CD4-positive, alpha-beta T cell (primary cell): Measurements from ENCODE around the gene BRF1. TPM values are rescaled to one million over a fixed set of nuclear protein-coding genes. Genes with fewer than 3 reads are reported as not detected.

ENCODE experiments used
- ATAC-seq: fragments of 200-7000 bp; cut with Tn5 transposase; one replicate; pipeline ENCODE4 v1.10.0; 2022; ENCODE audit warnings: mild to moderate bottlenecking; ENCODE audit not compliant: poor library complexity
- CTCF ChIA-PET: fragments of 350-600 bp; sonication (Branson Sonifier 250); formaldehyde crosslinking; loops from one replicate; lab custom pipeline; 2021; ENCODE audit warnings: antibody characterized with exemption, inconsistent platforms; lab: Charles Lee
- POLR2A ChIA-PET: fragments of 350-600 bp; sonication (Branson Sonifier 250); formaldehyde crosslinking; loops from one replicate; lab custom pipeline; 2021; ENCODE audit warnings: antibody characterized with exemption, inconsistent platforms; lab: Charles Lee
- DNase-seq, 14 experiments: peaks; one replicate each; pipeline ENCODE4 v3.0.0-alpha.2; 2013 to 2020; ENCODE audit warnings: mixed read lengths in 2 of 14
- H3K27ac ChIP-seq, 2 donors: one replicate each; pipeline versions ENCODE4 v1.5.1 to v1.7.0; 2013; ENCODE audit warnings: low read length in 2 of 2, low read depth in 1 of 2, mild to moderate bottlenecking in 1 of 2
- H3K27me3 ChIP-seq, 2 experiments: 1 replicate in 1 of 2; 2 replicates in 1 of 2; pipeline versions ENCODE4 v1.6.1 to v1.7.0; 2013; ENCODE audit warnings: low read length in 2 of 2, control low read depth in 1 of 2, mild to moderate bottlenecking in 1 of 2, moderate library complexity in 1 of 2; ENCODE audit not compliant: insufficient read depth in 2 of 2, control insufficient read depth in 1 of 2
- H3K36me3 ChIP-seq: one replicate; pipeline ENCODE4 v1.6.1; 2013; ENCODE audit warnings: low read length, control low read depth; ENCODE audit not compliant: insufficient read depth
- H3K4me1 ChIP-seq: one replicate; pipeline ENCODE4 v1.6.1; 2013; ENCODE audit warnings: low read length, control low read depth; ENCODE audit not compliant: insufficient read depth
- H3K4me3 ChIP-seq: one replicate; pipeline ENCODE4 v1.5.1; 2013; ENCODE audit warnings: mild to moderate bottlenecking, low read length, moderate library complexity
- H3K9me3 ChIP-seq, 2 experiments: 1 replicate in 1 of 2; 2 replicates in 1 of 2; pipeline versions ENCODE4 v1.6.1 to v1.7.0; 2013; ENCODE audit warnings: low read length in 2 of 2, mild to moderate bottlenecking in 2 of 2, control low read depth in 1 of 2, moderate library complexity in 1 of 2; ENCODE audit not compliant: control insufficient read depth in 1 of 2, insufficient read depth in 1 of 2
- H3K27ac Mint-ChIP-seq: one replicate; pipeline ENCODE4 v1.8.0; 2020; ENCODE audit warnings: mixed read lengths
- H3K27me3 Mint-ChIP-seq: one replicate; pipeline ENCODE4 v1.8.0; 2021; ENCODE audit warnings: mixed read lengths
- H3K36me3 Mint-ChIP-seq: one replicate; pipeline ENCODE4 v1.8.0; 2021; ENCODE audit warnings: low read depth, mixed read lengths
- H3K4me1 Mint-ChIP-seq: one replicate; pipeline ENCODE4 v1.8.0; 2021; ENCODE audit warnings: low read depth, mixed read lengths
- H3K4me3 Mint-ChIP-seq: one replicate; pipeline ENCODE4 v1.8.0; 2020; ENCODE audit warnings: mild to moderate bottlenecking, mixed read lengths
- H3K9me3 Mint-ChIP-seq: one replicate; pipeline ENCODE4 v1.8.0; 2020; ENCODE audit warnings: mixed read lengths
- intact Hi-C, 2 experiments: fragments of 100-400 bp; cut with DNase I in 1 of 2; cut with micrococcal nuclease in 1 of 2; formaldehyde crosslinking; loops; one replicate each; pipeline versions ENCODE4 v1.15.1 to v1.9.0; 2023 to 2025; cut with DNase I, micrococcal nuclease
- total RNA-seq, 174 experiments: library from RNA in 2 of 174; stranded (reverse) in 2 of 174; gene quantifications; one replicate each; pipeline ENCODE4 v1.2.3 and lab custom pipeline; 2021 to 2026
- TF ChIP-seq, protein P1 (sequence below): fragments of 200-600 bp; IDR thresholded peaks from one replicate; pipeline ENCODE4 v1.8.0; 2022; ENCODE audit warnings: antibody characterized with exemption, mild to moderate bottlenecking

Gene BRF1
- total RNA-seq, 2 experiments from 2014 or later = 77.4 to 77.7 TPM

DNA sequence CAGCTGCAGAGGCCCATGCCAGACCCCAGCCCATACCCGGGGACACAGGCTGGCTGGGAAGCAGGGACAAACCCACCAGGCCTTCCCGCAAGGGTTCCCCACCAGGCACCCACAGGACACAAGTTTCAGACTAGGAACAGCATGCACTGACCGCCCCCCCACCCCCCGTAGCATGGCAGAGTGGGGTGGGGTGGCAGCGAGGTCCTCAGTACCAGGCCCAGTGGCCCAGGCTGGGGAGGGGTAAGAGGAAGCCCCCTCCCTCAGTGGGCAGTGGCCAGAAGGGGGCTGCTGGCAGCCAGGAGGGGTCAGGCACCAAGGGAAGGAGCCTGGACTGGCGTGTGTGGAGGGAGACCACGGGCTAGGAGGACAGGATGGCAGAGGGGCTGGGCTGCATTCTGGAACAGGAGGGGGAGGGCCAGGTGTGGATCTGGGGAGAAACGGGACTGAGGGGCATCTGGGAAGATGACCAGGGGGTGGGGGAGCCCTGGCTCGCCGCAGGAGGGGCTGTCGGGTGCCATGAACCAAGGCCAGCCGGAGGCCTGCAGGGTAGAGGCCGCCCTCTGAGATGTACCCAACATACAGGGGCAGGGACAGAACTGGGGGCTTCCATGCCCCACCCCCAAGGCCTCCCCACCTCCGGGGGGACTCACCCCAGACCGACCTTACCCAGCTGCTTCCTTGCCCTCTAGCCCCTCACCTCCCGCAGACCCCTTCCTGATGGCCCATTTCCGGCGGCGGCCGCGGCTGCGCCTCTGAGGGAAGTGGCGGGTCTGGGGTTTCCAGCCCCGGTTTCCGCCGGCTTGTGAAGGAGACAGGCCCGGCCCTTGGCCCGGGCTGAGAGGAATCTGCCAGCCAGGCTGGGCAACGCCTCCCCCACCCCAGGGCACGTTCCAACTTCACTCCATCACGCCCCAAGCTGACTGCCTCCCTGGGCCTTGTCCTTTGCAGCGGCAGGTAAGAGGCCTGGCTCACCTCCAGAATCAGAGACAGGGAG, 126.6 kb downstream of the BRF1 start:
- no peaks in the 10 kb centered on the region for H3K36me3 ChIP-seq
- no peaks in the 10 kb centered on the region for H3K36me3 Mint-ChIP-seq
- peak; percentile 70 for ATAC-seq
- peaks cover 0 to 6% of the 10 kb centered on the region in 2 experiments for H3K9me3 ChIP-seq
- peaks cover 8% of the 10 kb centered on the region for H3K27me3 Mint-ChIP-seq
- peak overlapping the region; percentile 25 for H3K4me3 Mint-ChIP-seq
- H3K27ac ChIP-seq = no peak overlapping the region
- CTCF ChIA-PET = no interaction called here
- H3K4me3 ChIP-seq = no peak overlapping the region
- H3K4me1 Mint-ChIP-seq = peaks cover 18% of the 10 kb centered on the region
- no peak overlapping the region for H3K27ac Mint-ChIP-seq
- TF ChIP-seq, protein P1, sequence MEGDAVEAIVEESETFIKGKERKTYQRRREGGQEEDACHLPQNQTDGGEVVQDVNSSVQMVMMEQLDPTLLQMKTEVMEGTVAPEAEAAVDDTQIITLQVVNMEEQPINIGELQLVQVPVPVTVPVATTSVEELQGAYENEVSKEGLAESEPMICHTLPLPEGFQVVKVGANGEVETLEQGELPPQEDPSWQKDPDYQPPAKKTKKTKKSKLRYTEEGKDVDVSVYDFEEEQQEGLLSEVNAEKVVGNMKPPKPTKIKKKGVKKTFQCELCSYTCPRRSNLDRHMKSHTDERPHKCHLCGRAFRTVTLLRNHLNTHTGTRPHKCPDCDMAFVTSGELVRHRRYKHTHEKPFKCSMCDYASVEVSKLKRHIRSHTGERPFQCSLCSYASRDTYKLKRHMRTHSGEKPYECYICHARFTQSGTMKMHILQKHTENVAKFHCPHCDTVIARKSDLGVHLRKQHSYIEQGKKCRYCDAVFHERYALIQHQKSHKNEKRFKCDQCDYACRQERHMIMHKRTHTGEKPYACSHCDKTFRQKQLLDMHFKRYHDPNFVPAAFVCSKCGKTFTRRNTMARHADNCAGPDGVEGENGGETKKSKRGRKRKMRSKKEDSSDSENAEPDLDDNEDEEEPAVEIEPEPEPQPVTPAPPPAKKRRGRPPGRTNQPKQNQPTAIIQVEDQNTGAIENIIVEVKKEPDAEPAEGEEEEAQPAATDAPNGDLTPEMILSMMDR = no peak
- H3K9me3 Mint-ChIP-seq = no peaks in the 10 kb centered on the region
- DNase-seq = peak in 12 of 14 experiments; percentile 16 to 77 (median 40)
- POLR2A ChIA-PET = interaction anchor here (0.6 kb wide), 1 partner anchor 347 kb away, joined by 3 read pairs; no protein-coding TSS in a partner anchor
- intact Hi-C loops = no loop called here
- peaks cover 58% of the 10 kb centered on the region for H3K4me1 ChIP-seq
- peaks cover 15% of the 10 kb centered on the region in 2 experiments for H3K27me3 ChIP-seq

DNA sequence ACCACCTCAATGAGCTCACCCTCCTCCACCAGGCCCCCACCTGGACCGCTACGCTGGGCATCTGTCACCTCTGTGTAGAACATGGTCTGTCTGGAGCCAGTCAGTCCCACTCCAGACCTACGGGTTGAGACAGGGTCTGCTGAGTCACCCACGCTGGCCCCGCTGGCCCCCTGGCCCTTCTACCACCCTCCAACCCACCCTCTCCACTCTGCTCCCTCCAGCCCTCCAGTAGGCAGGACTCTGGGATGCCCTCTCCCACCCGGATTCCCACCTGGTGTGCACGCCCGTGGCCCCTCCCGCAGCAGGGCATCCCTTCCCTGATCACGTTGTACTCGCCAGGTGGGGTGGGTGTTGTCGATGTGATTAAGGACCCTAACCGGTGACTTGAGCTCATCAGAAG, 127.7 kb downstream of the BRF1 start:
- POLR2A ChIA-PET = no interaction called here
- H3K4me1 ChIP-seq = peaks cover 62% of the 10 kb centered on the region

DNA sequence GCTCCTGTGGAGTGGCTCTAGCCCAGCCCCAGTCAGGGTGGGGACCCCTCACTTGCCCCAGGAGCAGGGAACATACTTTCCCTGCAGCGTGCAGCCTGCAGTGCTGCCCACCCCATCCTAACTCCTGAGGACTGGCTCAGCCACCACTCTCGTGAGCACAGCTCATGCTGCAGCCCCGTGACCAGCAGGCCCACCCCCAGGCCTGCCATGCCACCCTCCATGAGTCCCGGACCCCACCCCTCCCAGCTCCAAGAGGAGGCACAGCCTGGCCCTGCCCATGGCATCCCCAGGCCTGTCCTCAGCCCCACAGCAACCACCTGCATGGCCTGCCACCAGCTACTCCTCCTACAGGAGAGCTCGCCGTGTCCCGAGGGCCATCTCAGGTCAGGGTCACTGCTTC, 128.3 kb downstream of the BRF1 start:
- POLR2A ChIA-PET = no interaction called here
- Histone ChIP-seq H3K36me3 (no peaks in the 10 kb centered on the region), H3K27ac (no peak overlapping the region), H3K4me1 (peaks cover 63% of the 10 kb centered on the region), H3K27me3 (peaks cover 15 to 18% of the 10 kb centered on the region in 2 experiments), H3K4me3 (no peak overlapping the region), H3K9me3 (peaks cover 0 to 6% of the 10 kb centered on the region in 2 experiments)
- Mint-ChIP-seq H3K36me3 (no peaks in the 10 kb centered on the region), H3K27me3 (peaks cover 9% of the 10 kb centered on the region), H3K4me3 (no peak overlapping the region), H3K27ac (no peak overlapping the region), H3K4me1 (peaks cover 18% of the 10 kb centered on the region), H3K9me3 (no peaks in the 10 kb centered on the region)
- ATAC-seq (no peak), DNase-seq (no peak)
- CTCF ChIA-PET = interaction anchor here (1.3 kb wide), 1 partner anchor 82 kb away, joined by 5 read pairs; no protein-coding TSS in a partner anchor
- intact Hi-C loops = no loop called here
- TF ChIP-seq, protein P1 = no peak

More for the DNA sequence above, 127.7 kb downstream of the BRF1 start:
- H3K36me3 ChIP-seq = no peaks in the 10 kb centered on the region
- ATAC-seq (no peak), DNase-seq (no peak)
- intact Hi-C loops = no loop called here
- no peak overlapping the region for H3K27ac ChIP-seq
- TF ChIP-seq, protein P1 = no peak
- no peaks in the 10 kb centered on the region for H3K9me3 Mint-ChIP-seq
- CTCF ChIA-PET = interaction anchor here (1.3 kb wide), 1 partner anchor 83 kb away, joined by 5 read pairs; no protein-coding TSS in a partner anchor
- H3K27me3 ChIP-seq = peaks cover 15 to 18% of the 10 kb centered on the region in 2 experiments
- no peak overlapping the region for H3K4me3 Mint-ChIP-seq
- no peaks in the 10 kb centered on the region for H3K36me3 Mint-ChIP-seq
- peaks cover 18% of the 10 kb centered on the region for H3K4me1 Mint-ChIP-seq
- peaks cover 0 to 6% of the 10 kb centered on the region in 2 experiments for H3K9me3 ChIP-seq
- H3K4me3 ChIP-seq = no peak overlapping the region
- H3K27me3 Mint-ChIP-seq = peaks cover 9% of the 10 kb centered on the region
- H3K27ac Mint-ChIP-seq = no peak overlapping the region
